Stimulated activated CD4-positive, alpha-beta T cell treated with anti-CD3 and anti-CD28 coated beads, TNF-alpha, amount 100 ng/mL, for 24 hours (primary cell): ENCODE data around the gene MAPK12.

Experiments
- DNase-seq, 3 experiments: peaks; one replicate each; pipeline ENCODE4 v3.0.0-alpha.2; 2020; ENCODE audit warnings: low read depth in 3 of 3

Gene MAPK12

DNA sequence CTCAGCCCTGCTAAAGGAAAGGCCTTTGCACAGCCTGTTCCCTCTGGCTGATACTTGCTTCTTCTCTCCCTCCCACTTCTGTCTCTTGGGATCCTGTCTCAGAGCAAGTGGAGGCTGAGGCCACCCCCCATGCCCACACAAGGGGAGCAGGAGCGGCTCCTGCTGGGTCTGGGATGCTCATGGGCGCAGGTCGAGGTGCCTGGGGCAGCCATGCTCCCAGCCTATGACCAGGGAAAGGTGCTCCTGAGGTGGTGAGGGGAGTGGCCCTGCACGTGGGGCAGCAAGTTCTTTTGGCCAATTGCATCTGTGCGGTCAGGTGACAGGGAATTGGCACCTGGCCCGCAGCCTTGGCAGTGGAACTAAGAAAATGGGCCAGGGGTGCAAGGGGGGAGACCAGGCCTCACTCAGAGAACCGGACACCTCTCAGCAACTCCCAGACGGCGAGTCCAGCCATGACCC is 7.2 kb upstream of the MAPK12 start:
- DNase-seq, result no peak

DNA sequence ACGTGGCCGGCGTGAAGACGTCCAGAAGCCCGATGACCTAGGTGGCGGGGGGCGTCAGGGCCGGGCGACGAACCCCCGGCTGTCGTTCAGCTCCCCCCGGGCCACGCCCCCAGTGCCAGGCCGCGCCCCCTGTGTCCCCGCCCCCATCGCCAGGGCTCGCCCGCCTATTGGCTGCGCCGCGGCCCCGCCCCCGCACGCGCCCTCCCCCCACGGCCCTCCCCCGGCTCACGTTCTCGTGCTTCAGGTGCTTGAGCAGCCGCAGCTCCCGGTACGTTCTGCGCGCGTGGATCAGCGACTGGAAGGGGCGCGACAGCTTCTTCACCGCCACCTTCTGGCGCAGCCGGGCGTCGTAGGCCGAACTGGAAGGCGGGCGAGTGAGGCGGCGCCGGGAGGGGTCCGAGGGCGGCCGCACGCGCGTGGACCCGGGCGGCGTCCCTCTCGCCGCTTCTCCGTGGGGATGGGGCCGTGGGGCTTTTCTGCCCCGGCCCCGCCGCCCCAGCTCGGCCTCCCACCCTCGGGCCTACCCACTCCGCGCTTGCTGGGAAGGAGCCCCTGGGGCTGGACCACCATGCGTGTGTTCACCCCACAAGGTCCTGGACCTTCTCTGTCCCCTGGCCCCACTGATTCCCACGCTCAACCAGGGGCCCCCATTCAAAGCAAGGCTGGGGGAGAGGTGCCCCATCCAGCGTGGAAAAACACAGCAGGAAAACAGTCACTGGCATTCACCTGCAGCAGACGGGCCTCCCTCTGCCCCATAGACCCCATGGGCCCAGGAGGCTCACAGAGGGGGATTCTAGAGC is 6.3 kb upstream of the MAPK12 start:
- DNase-seq, result peak in 1 of 3 experiments; percentile 61

DNA sequence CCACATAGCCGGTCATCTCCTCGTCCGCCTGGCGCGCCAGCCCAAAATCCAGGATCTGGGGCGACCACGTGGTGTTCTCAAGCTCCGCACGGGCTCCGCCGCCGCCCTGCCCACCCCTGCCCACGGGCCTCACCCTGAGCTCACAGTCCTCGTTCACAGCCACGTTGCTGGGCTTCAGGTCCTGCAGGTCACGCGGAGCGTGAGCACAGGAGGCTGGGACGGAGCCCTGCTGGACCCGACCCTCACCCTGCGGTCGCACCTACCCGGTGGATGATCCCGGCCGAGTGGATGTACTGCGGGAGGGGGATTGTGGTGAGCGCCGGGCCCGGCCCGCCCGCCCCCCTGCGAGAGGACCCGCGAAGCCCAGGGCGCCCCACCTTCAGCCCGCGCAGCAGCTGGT is 5.5 kb upstream of the MAPK12 start:
- DNase-seq, result no peak

DNA sequence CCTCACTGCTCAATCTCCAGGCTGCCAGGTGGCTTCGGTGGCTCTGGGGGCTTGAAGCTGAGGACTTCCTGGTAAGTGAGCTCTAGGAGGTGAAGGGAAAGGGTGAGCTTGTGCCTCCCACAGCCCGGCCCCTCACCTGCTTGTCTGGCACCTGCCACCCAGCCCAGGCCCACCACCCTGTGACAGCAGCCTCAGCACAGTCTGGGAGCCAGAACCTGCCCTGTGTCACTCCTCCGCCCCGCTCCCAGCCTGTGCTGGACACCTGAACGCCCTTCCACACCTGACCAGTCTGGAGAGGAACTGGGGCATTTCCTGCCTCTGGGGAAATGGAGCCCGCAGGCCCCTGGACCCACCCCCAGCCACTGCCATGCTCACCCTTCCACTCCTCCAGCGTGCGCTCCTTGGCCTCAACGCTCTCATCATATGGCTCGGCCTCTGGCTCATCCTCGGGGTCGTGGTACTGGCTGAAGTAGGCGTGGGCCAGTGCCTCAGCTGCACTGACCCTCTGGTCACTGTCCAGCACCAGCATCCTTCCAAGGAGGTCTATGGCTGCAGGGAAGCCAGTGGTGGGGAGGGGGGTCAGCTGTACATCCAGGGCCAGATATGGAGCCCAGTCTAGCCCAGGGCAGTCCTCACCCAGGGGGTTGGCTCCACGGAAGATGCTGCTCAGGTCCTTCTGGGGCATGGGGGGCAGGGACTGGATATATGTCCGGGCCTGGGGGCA is 3.6 kb upstream of the MAPK12 start:
- no peak for DNase-seq

DNA sequence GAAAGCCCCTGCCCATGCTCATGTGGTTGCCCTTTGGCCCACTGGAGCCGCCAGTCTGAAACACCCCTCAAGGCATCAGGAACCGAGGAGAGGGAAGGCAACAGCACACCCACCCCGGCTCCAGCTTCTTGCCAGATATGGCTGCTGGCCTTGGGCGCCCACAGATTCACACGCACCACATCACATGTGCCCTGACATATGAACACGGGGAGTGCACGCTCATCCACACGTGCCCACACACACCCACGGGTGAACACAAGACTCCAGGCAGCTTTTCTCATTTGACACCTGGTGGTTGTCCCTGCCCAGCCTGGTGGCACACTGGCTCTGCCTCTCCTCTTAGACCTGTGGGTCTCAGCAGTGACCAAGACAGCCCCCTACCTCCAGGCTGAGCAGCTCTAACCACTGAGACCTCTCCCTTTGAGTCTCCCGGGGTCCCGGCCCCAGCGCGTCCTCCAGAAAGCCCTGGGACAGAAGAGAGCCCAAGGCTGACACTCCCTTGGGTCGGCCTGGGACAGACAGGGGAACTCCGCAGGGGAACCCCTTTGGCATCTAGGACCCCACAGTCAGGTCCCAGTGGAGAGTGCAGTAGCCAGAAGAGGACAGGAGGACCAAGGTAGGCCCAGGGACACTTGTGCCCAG is 2.7 kb upstream of the MAPK12 start:
- no peak for DNase-seq

DNA sequence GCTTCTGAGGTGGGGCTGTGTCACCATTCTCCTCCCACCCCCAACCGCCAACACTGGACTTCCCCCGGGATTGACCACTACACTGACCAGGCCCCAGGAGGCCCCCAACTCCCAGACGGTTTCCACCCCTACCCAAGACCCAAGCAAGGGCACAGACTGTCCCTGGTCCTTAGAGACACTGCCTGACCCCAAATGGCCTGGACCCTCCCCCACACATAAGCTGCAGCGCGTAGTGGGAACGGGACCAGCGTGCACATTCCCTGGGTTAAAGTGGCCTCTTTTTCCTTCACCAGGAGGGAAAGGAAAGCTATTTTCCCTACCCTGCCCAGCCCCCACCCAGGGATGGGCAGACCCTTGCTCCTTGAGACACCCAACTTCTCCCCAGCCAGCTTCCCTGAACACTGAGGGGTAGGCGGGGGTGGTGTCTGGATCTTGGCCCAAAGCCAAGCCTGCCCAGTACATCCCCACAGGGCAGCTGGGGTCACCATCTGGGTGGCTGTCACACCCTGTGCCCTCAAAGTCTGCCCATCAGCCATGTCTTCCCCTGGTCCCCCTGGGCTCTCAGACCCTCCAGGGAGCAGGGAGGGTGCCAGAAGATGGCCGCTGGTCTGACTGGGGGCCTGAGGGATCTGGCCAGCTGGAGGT is 1.6 kb upstream of the MAPK12 start:
- no peak for DNase-seq

DNA sequence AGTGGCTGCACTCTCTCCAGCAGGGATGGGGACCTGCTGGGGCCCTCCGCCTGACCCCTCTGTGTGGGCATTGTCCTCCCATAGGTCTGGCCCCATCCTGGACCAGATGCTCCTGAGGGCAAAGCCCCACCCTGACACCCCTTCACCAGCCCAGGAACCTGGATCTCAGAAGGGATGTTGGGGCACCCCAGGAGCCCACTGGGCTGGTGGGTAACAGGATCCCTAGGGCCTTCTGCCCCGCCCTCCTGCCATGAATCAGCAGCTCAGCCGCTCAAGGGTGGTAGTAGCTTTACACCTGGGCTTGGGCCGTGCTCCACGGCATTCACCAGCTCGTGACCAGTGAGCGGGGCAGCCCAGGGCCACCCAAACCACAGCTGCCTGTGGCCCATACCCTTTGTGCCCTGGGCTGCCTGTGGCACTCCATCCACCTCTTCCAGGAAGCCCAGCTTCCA is 1.0 kb upstream of the MAPK12 start:
- no peak for DNase-seq

DNA sequence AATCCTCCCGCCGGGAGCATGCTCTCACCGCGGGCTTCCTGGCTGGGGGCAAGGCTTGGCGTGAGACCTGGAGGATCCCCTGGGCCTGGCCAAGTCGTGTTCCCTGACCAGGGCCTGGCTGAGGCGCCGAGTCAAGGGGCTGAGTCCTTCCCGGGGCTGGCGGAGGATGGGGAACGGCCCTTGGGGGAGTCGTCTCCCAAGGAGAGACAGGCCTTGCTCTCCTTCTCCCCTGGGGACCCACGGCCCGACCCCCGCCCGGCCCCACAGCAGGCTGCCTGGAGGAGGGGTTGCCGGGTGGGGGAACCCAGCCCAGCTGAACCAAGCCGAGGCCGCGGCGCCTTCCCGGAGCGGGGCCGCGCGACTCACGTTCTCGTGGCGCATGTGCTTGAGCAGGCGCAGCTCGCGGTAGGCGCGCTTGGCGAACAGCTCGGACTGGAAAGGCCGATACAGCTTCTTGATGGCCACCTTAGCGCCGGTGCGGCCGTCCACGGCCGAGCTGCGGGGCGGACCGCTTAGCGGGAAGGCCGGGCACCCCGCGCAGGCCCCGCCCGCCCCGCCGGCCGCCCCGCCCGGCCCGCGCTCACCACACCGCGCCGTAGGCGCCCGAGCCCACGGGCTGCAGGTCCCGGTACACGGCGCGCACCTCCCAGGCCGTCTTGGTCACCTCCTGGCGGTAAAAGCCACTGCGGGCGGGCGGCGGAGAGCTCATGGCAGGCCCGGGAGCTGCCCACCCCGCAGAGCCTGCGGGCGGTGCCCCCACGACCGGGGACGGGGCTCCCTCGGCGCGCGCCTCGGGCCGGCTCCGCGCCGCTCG is 475 bp downstream of the MAPK12 start:
- peak in 1 of 3 experiments; percentile 37 for DNase-seq

DNA sequence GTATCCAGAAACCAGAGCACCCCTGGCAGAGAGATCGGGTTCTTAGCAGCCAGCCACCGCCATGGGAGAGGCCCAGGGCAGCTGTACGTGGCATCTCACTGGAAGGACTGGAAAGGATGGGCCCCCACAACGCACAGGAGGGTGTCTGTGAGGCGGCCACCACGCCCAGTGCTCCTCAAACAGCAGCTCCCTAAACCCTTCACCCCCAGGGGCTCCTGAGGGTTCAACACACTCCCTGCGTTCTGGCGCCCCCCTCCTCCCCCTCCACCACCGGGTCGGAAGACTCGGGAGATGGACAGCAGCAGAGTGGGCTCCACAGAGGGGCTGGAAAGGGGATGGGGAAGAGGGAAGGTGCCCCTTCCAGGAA is 1.1 kb downstream of the MAPK12 start:
- DNase-seq, result no peak

DNA sequence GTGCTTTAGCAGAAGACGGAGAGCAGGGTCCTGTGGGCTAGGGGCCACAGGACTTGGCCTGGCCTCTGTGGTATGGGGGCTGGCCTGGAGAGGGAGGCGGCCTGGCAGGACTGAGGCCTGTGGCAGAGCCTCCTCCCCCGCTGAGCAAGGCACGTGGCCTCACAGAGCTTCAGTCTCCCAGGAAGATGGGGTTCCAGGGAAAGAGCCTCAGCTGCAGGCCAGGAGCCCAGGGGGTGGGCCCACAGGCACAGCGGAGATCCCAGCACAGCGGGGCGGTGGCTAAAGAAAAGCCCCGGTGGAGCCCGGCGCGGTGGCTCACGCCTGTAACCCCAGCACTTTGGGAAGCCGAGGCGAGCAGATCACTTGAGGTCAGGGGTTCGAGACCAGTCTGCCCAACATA is 2.2 kb downstream of the MAPK12 start:
- no peak for DNase-seq

DNA sequence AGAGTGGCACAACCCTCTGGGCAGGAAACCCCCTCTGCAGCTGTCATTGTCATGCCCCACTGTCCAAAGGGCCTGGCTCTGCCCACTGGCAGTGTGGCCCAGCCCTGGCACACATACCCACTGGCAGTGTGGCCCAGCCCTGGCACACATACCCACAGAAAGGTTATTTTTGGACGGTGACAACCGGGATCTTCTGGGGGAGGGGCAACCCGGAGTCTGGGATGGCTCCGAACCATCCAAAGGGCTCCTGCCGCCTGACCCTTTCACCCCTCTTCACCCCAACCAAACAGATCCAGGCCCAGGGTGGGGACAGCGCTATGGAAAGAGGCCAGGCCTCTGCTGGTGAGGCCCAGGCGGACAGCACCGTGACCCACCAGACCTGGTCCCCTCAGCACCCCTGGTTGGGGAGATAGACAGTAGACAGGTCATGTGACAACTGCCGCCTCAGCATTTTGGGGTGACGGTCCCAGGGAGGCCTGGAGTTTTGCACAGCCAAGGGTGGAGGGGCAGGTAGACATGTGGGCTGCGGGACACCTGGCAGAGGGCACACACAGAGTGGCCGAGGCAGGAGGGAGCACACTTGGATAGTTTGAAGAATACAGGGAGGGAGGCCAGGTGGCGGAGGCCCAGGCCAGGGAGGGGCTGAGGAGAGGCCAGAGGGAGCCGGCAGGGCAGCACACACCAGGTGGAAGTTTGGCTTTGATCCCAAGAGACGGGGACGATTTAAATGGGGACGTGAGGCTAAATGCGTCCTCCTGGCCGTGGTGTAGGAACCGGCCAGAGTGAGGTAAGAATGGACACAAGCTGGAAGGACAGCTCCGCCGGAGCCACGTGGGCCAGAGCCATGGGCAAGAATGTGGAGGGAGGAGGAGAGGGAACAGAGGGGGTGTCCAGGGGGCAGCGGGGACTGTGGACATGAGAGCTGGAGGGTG is 2.9 kb downstream of the MAPK12 start:
- no peak for DNase-seq

DNA sequence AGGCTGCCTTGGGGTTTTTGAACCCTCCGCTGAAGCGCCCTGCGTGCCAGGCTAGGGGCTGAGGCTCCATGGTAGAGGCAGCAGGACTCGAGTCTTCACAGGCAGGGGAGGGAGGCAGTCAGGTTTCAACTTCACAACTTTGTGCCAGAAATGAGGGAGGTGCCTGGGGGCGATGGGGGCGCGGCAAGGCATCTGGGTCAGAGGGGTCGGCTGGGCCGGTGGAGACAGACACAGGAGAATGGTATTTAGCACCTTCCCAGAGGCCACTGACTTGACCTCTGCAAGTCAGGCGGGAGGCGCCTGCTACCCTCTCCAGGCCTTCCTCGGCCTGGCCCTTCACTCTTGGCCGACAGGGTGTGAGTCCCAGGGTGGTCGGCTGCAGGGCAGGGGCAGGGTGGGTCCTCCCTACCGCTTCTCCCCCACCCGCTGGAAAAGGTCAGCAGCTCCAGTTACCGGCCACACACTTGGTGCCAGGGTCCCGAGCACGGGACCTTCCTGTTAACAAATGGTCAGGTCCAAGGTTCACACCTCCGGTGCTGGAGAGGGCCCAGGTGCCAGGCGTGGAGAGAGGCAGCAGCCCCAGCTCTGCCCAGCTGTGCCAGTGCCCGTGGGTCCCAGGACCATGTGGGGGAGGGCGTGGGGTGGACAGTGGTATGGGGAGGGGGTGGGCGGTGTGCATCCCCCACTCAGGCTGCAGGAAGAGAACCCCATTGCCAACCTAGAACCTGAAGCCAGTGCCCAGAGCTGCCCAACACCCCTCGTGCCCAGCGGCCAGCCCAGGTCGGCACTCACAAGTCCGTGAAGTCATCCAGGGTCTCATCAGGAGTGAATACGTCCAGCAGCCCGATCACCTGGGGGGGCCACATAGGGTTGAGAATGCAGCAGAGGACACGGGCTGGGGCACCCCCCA is 3.8 kb downstream of the MAPK12 start:
- DNase-seq, result no peak

DNA sequence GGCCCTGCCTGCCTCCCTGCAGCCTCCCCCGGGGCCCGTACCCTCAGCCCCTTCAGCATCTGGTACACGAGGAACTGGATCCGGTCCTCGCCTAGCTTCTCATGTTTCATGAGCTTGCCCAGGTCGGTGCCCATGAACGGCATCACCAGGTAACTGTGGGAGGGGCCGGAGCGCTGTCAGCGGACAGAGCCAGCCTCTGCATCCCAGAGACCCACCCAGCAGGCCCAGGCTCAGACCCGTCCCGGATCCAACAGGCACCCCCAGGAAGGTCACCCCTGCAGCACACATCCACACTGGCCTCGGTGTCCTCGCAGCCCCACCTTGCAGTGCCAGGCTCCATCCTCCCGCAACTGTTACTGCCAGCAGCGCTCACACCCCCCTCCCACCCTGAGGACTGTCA is 4.4 kb downstream of the MAPK12 start:
- DNase-seq, result no peak

DNA sequence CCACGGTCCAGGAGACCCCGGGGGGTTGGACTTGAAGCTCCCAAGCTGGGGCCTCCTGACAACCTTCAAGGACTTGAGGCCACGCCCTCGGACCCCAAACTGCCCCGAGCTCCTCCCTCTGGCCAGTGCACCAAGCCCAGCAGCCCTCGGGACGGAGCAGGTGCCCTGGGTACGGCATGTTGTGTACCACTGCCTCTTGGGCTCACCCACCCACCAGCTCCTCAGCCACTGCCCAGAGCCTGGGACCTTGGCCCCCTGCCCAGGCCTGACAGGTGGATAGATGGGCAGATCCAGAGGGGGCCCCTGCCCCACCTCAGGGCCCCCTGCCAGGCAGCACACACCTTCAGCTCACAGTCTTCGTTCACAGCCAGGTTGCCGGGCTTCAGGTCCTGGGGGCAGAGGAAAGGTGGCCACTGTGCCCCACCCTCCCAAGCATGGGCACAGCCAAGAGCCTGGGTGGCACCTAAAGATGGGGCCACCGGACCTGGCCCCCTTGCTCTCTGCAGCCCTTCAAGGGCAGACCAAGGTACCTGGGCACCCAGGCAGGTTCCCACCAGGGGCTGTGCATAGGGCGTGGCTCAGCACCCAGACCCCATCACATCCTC is 5.1 kb downstream of the MAPK12 start:
- DNase-seq, result no peak

DNA sequence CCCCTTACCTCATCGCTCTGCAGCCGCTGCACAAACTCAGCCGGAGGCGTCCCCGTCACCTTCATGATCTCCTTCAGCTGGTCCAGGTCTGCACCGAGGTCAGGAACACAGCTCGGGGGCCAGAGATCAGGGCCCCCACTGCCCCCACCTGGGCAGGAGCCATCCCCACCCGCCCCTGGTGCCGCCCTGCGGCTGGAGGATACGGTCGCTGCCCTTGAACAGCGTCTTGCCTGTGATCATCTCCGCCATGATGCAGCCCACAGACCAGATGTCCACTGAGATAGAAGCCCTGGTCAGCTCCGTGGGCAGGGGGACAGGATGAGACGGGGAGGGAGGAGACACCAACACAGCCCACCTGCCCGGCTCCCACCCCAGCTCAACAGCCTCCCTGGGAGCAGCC is 5.9 kb downstream of the MAPK12 start:
- no peak for DNase-seq

DNA sequence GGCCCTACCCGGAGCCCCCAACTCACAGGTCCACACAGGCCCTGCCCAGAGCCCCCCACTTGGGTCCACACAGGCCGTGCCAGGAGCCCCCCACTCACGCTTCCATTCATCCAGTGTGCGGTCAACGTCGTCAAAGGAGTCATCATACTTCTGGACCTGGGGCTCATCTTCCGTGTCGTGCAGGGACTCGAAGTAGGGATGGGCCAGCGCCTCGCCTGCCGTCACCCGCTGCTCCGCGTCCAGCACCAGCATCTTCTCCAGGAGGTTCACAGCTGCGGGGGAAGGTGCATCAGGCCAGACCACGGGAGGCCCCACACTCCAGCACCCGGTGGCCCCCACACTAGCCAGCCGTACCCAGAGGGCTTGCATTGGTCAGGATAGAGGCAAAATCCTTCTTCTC is 6.4 kb downstream of the MAPK12 start:
- no peak for DNase-seq

DNA sequence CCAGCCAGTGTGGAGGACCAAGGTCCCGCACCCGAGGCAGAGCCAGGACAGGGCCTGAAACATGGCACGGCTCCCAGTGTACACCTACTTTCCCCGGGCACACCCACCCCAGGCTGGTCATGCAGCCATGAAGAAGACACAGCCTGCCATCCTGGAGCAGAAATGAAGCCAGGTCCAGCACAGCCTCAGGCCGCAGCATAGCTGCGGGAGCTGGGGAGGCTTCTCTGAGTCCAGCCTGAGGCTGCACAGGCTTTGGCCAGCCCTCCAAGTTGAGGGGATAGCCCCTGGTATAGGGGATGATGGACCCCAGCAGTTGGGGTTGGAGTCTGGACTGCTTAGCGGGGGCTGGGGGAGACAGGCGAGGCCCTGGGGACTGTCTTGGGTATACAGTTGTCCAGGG is 7.5 kb downstream of the MAPK12 start:
- DNase-seq, result no peak

DNA sequence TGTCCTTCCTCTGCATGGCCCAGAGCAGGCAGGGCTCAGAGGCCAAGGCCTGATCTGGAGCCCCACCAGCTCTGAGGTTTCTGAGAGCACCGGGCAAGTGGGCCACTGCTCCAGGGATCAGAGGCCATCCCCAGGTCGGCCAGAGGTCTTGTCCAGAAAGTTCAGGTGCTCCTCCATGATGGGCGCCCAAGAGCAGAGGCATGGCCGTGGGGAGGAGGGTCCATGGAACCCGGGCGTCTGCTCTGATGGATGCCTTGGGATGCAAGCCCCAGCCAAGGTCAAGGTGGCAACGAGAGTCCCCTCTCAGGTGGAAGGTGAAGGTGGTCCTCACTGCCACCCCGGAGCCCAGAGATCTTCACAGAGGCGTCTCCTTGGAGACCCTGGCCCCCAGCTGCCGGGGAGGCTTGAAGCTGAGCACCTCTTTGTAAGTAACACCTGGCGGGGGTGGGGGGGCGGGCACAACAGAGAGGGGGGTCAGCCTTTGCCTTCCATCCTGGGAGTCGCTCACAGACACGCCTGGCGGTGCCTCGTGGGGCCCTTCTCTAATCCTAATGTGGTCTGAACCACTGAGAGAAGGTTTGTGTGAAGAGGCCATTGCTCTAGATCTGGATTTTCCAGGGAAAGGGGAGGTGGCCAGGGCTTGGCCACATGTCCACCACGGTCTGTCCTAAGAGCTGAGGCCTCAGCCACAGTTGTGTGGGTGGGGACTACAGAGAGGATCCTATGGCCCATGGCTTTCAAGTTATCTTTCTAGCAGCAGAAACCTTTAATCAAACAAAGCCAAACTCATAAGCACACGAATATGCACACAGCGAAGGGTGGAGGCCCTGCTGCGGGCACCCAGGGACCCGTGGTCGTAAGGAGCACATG is 8.2 kb downstream of the MAPK12 start:
- DNase-seq, result no peak
